ENCODE results near the gene MS4A12. TPM values are rescaled to one million over a fixed set of nuclear protein-coding genes. Genes with fewer than 3 reads are reported as not detected.
"Not testable (repeated sequence)": the region's sequence is repeated elsewhere in the genome, so short reads cannot be mapped to it uniquely, and the experiment has no call there.

MS4A12 gene
- polyA plus RNA-seq, 1 donor (not counting 4 experiments of a cell fraction or from before 2014, with no cell fraction given) = not detected

DNA sequence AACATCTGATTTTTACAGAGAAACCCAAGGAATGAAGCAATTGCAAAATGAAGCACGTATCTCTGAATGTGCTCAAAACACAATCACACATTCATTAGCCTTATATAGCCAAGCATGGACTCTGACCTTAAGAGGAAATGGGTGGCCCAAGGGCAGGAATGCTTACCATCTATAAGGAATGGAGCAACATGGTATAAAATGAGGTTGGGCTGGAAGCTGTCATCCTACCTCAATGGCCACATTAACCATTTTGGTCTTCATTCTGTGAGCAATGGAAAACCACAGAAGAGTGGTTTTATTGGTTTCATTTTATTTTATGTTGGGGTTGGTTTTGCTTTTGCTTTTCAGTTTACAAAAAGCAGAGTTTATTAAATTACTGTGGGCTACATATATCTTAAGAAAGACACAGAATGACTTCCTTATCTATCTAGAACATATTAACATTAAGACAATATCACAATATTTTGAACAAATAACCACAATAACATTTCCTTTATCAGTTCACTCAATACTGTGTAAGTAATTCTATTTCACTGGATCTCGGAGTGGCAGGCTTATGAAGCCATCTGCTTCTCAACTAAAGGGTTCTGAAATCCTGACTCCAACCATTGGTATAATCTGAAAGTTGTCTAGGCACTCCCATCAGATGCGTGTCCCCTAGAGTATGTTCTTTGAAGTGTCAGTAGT, 11.8 kb downstream of the MS4A12 start:
- Histone ChIP-seq H3K9ac (ENCODE audit: control insufficient read depth, extremely low read depth, insufficient read depth, low read length) (no peak overlapping the region), H3K36me3 (ENCODE audit: control insufficient read depth in 2 of 2, extremely low read depth in 1 of 2, insufficient read depth in 2 of 2, low read length in 2 of 2) (no peaks in the 10 kb centered on the region), H3K4me2 (ENCODE audit: control insufficient read depth, extremely low read depth, insufficient read depth, low read depth, low read length) (no peak overlapping the region), H3K9me3 (ENCODE audit: control insufficient read depth, low read depth, low read length) (no peaks in the 10 kb centered on the region), H3K27me3 (ENCODE audit: control insufficient read depth, extremely low read depth, insufficient read depth, low read length) (no peaks in the 10 kb centered on the region), H3K4me3 (ENCODE audit: control insufficient read depth in 2 of 3, extremely low read depth in 1 of 3, insufficient read depth in 2 of 3, low read depth in 1 of 3, low read length in 3 of 3) (no peak overlapping the region), H2AFZ (ENCODE audit: control insufficient read depth, low read length) (no peak overlapping the region), H4K20me1 (ENCODE audit: control insufficient read depth, extremely low read depth, insufficient read depth, low read length) (no peaks in the 10 kb centered on the region), H3K79me2 (ENCODE audit: control insufficient read depth, insufficient read depth, low read length) (no peaks in the 10 kb centered on the region), H3K27ac (ENCODE audit: control insufficient read depth, insufficient read depth, low read length) (no peak overlapping the region), H3K4me1 (ENCODE audit: control insufficient read depth, extremely low read depth, insufficient read depth, low read length) (no peaks in the 10 kb centered on the region), H3K9me1 (ENCODE audit: control insufficient read depth, extremely low read depth, insufficient read depth, low read length) (no peaks in the 10 kb centered on the region)
- dilution Hi-C loops (cut with MboI; ENCODE audit: extremely low pct_ligation_motif_present, low sequenced_read_pairs) = no loop called here
- no peak for FAIRE-seq
- TF ChIP-seq, protein P1, sequence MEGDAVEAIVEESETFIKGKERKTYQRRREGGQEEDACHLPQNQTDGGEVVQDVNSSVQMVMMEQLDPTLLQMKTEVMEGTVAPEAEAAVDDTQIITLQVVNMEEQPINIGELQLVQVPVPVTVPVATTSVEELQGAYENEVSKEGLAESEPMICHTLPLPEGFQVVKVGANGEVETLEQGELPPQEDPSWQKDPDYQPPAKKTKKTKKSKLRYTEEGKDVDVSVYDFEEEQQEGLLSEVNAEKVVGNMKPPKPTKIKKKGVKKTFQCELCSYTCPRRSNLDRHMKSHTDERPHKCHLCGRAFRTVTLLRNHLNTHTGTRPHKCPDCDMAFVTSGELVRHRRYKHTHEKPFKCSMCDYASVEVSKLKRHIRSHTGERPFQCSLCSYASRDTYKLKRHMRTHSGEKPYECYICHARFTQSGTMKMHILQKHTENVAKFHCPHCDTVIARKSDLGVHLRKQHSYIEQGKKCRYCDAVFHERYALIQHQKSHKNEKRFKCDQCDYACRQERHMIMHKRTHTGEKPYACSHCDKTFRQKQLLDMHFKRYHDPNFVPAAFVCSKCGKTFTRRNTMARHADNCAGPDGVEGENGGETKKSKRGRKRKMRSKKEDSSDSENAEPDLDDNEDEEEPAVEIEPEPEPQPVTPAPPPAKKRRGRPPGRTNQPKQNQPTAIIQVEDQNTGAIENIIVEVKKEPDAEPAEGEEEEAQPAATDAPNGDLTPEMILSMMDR (optimal IDR thresholded peaks at IDR 0.05 in 1 of 3, IDR thresholded peaks at IDR 0.05 in 1 of 3, conservative IDR thresholded peaks at IDR 0.05 in 1 of 3; ENCODE audit: extremely low read depth in 1 of 3, insufficient read depth in 2 of 3, low read length in 3 of 3) = no peak
- TF ChIP-seq EZH2 (IDR thresholded peaks at IDR 0.05; ENCODE audit: low read length) = no peak
- no peak for DNase-seq (ENCODE audit: low read depth, low spot score)

GRCh38 chr11:60509609-60510008, 17.0 kb downstream of the MS4A12 start:
- H3K9me3 ChIP-seq (ENCODE audit: control insufficient read depth, low read depth, low read length); H3K9ac ChIP-seq (ENCODE audit: control insufficient read depth, extremely low read depth, insufficient read depth, low read length); dilution Hi-C loops (cut with MboI; ENCODE audit: extremely low pct_ligation_motif_present, low sequenced_read_pairs); H3K27me3 ChIP-seq (ENCODE audit: control insufficient read depth, extremely low read depth, insufficient read depth, low read length); H3K4me3 ChIP-seq (ENCODE audit: control insufficient read depth in 2 of 3, extremely low read depth in 1 of 3, insufficient read depth in 2 of 3, low read depth in 1 of 3, low read length in 3 of 3); H4K20me1 ChIP-seq (ENCODE audit: control insufficient read depth, extremely low read depth, insufficient read depth, low read length); H3K27ac ChIP-seq (ENCODE audit: control insufficient read depth, insufficient read depth, low read length); H2AFZ ChIP-seq (ENCODE audit: control insufficient read depth, low read length); H3K36me3 ChIP-seq (ENCODE audit: control insufficient read depth in 2 of 2, extremely low read depth in 1 of 2, insufficient read depth in 2 of 2, low read length in 2 of 2); H3K9me1 ChIP-seq (ENCODE audit: control insufficient read depth, extremely low read depth, insufficient read depth, low read length); H3K79me2 ChIP-seq (ENCODE audit: control insufficient read depth, insufficient read depth, low read length); DNase-seq (ENCODE audit: low read depth, low spot score); H3K4me2 ChIP-seq (ENCODE audit: control insufficient read depth, extremely low read depth, insufficient read depth, low read depth, low read length); FAIRE-seq; H3K4me1 ChIP-seq (ENCODE audit: control insufficient read depth, extremely low read depth, insufficient read depth, low read length): not testable (repeated sequence)

DNA sequence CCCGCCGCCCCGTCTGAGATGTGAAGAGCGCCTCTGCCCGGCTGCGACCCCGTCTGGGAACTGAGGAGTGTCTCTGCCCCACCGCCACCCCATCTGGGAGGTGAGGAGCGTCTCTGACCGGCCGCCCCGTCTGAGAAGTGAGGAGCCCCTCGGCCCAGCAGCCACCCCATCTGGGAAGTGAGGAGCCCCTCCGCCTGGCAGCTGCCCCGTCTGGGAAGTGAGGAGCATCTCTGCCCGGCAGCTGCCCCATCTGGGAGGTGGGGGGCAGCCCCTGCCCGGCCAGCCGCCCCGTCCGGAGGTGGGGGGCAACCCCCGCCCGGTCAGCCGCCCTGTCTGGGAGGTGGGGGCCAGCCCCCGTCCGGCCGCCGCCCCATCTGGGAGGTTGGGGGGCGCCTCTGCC, 17.6 kb downstream of the MS4A12 start:
- H4K20me1 ChIP-seq (ENCODE audit: control insufficient read depth, extremely low read depth, insufficient read depth, low read length); DNase-seq (ENCODE audit: low read depth, low spot score); H3K9me3 ChIP-seq (ENCODE audit: control insufficient read depth, low read depth, low read length); H3K27ac ChIP-seq (ENCODE audit: control insufficient read depth, insufficient read depth, low read length); H3K4me2 ChIP-seq (ENCODE audit: control insufficient read depth, extremely low read depth, insufficient read depth, low read depth, low read length); H3K9ac ChIP-seq (ENCODE audit: control insufficient read depth, extremely low read depth, insufficient read depth, low read length); dilution Hi-C loops (cut with MboI; ENCODE audit: extremely low pct_ligation_motif_present, low sequenced_read_pairs); H3K4me1 ChIP-seq (ENCODE audit: control insufficient read depth, extremely low read depth, insufficient read depth, low read length); H3K36me3 ChIP-seq (ENCODE audit: control insufficient read depth in 2 of 2, extremely low read depth in 1 of 2, insufficient read depth in 2 of 2, low read length in 2 of 2); H3K79me2 ChIP-seq (ENCODE audit: control insufficient read depth, insufficient read depth, low read length); H3K27me3 ChIP-seq (ENCODE audit: control insufficient read depth, extremely low read depth, insufficient read depth, low read length); H3K4me3 ChIP-seq (ENCODE audit: control insufficient read depth in 2 of 3, extremely low read depth in 1 of 3, insufficient read depth in 2 of 3, low read depth in 1 of 3, low read length in 3 of 3); H2AFZ ChIP-seq (ENCODE audit: control insufficient read depth, low read length); FAIRE-seq; H3K9me1 ChIP-seq (ENCODE audit: control insufficient read depth, extremely low read depth, insufficient read depth, low read length): not testable (repeated sequence)

Measured in keratinocyte (primary cell).